RWPE2 (cell line): Measurements from ENCODE around the gene ZMIZ1.

Experiments
- ATAC-seq: fragments of 200-7000 bp; cut with Tn5 transposase; 3 replicates; pipeline ENCODE4 v1.9.1; 2021; ENCODE audit warnings: low read depth
- DNase-seq: peaks from one replicate; pipeline ENCODE4 v3.0.0-alpha.2; 2020; ENCODE audit warnings: low spot score
- H3K27ac ChIP-seq: fragments of 450-650 bp; 2 replicates; pipeline ENCODE4 v1.5.1; 2017; ENCODE audit warnings: mild to moderate bottlenecking; ENCODE audit not compliant: poor library complexity, severe bottlenecking
- H3K27me3 ChIP-seq: fragments of 250-450 bp; sonication (Bioruptor Pico); 2 replicates; pipeline ENCODE4 v1.5.1; 2021; ENCODE audit warnings: mild to moderate bottlenecking, moderate library complexity; ENCODE audit not compliant: insufficient read depth, poor library complexity, severe bottlenecking
- H3K36me3 ChIP-seq: fragments of 250-450 bp; sonication (Bioruptor Pico); 2 replicates; pipeline ENCODE4 v1.5.1; 2020; ENCODE audit warnings: low read depth, mild to moderate bottlenecking, moderate library complexity
- H3K4me1 ChIP-seq: fragments of 250-450 bp; sonication (Bioruptor Pico); 2 replicates; pipeline ENCODE4 v1.5.1; 2021; ENCODE audit warnings: mild to moderate bottlenecking, moderate library complexity; ENCODE audit not compliant: insufficient read depth, poor library complexity, severe bottlenecking
- H3K4me3 ChIP-seq: fragments of 250-450 bp; sonication (Bioruptor Pico); 2 replicates; pipeline ENCODE4 v1.5.1; 2021; ENCODE audit warnings: mild to moderate bottlenecking, moderate library complexity; ENCODE audit not compliant: severe bottlenecking
- H3K9me3 ChIP-seq: fragments of 250-450 bp; sonication (Bioruptor Pico); 2 replicates; pipeline ENCODE4 v1.5.1; 2021; ENCODE audit warnings: mild to moderate bottlenecking, moderate library complexity; ENCODE audit not compliant: severe bottlenecking
- CTCF ChIP-seq: fragments of 450-650 bp; IDR thresholded peaks from one replicate; pipeline ENCODE4 v1.5.1; 2017; ENCODE audit warnings: mild to moderate bottlenecking, moderate library complexity; ENCODE audit not compliant: poor library complexity, severe bottlenecking

ZMIZ1 gene

GRCh38 chr10:79096514-79096913, 27.7 kb downstream of the ZMIZ1 start:
- Histone ChIP-seq H3K4me3 (no peak overlapping the region), H3K27ac (no peak overlapping the region), H3K9me3 (no peaks in the 10 kb centered on the region), H3K36me3 (peaks cover 4% of the 10 kb centered on the region; the same call in 1 of the 2 replicates), H3K27me3 (no peaks in the 10 kb centered on the region), H3K4me1 (peaks cover 4% of the 10 kb centered on the region)
- ATAC-seq (no peak), DNase-seq (no peak)
- TF ChIP-seq CTCF = no peak

GRCh38 chr10:79097021-79097872, 28.5 kb downstream of the ZMIZ1 start:
- Histone ChIP-seq H3K4me3 (no peak overlapping the region), H3K27ac (no peak overlapping the region), H3K9me3 (no peaks in the 10 kb centered on the region), H3K36me3 (peaks cover 4% of the 10 kb centered on the region; the same call in 1 of the 2 replicates), H3K27me3 (no peaks in the 10 kb centered on the region), H3K4me1 (peaks cover 10% of the 10 kb centered on the region)
- no peak for TF ChIP-seq CTCF
- DNase-seq = no peak
- ATAC-seq = no peak

- Histone ChIP-seq H3K36me3 (peaks cover 4% of the 10 kb centered on the region; the same call in 1 of the 2 replicates), H3K9me3 (no peaks in the 10 kb centered on the region), H3K4me1 (peaks cover 11% of the 10 kb centered on the region), H3K27me3 (no peaks in the 10 kb centered on the region), H3K4me3 (no peak overlapping the region), H3K27ac (no peak overlapping the region)
- no peak for TF ChIP-seq CTCF
- DNase-seq (no peak), ATAC-seq (no peak)
Measured at GRCh38 chr10:79098061-79098460, 29.3 kb downstream of the ZMIZ1 start.

- DNase-seq (no peak), ATAC-seq (no peak)
- no peak overlapping the region for H3K27ac ChIP-seq
- no peaks in the 10 kb centered on the region for H3K9me3 ChIP-seq
- peaks cover 4% of the 10 kb centered on the region; the same call in 1 of the 2 replicates for H3K36me3 ChIP-seq
- H3K27me3 ChIP-seq = no peaks in the 10 kb centered on the region
- no peak overlapping the region for H3K4me3 ChIP-seq
- H3K4me1 ChIP-seq = peaks cover 11% of the 10 kb centered on the region
- TF ChIP-seq CTCF = no peak
Measured at GRCh38 chr10:79098596-79099015, 29.8 kb downstream of the ZMIZ1 start.
